Measurements from ENCODE around the gene MYADML2.

The MYADML2 gene

DNA sequence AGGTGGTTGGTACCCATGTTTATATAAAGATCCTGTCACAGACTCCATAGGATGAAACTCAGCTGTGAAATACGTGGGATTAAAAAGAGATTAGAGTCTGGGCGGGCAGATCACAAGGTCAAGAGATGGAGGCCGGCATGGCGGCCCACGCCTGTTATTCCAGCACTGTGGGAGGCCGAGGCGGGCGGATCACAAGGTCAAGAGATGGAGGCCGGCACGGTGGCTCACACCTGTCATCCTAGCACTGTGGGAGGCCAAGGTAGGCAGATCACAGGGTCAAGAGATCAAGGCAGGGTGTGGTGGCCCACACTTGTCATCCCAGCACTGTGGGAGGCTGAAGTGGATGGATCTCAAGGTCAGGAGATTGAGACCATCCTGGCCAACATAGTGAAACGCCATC is 51.6 kb downstream of the MYADML2 start:
- no peak for DNase-seq

DNA sequence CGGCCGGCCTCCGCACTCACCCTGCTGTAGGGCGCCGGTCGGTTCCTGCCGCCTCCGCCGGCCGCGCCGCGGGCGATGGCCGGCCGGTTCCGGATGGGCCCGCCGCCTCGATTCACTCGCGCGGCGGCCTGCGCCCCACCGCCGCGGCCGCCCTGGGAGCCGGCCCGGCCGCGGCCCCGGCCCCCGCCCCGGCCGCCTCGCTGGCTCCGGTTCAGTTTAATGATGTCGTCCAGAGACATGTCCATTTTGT is 55.8 kb downstream of the MYADML2 start:
- DNase-seq: no peak

DNA sequence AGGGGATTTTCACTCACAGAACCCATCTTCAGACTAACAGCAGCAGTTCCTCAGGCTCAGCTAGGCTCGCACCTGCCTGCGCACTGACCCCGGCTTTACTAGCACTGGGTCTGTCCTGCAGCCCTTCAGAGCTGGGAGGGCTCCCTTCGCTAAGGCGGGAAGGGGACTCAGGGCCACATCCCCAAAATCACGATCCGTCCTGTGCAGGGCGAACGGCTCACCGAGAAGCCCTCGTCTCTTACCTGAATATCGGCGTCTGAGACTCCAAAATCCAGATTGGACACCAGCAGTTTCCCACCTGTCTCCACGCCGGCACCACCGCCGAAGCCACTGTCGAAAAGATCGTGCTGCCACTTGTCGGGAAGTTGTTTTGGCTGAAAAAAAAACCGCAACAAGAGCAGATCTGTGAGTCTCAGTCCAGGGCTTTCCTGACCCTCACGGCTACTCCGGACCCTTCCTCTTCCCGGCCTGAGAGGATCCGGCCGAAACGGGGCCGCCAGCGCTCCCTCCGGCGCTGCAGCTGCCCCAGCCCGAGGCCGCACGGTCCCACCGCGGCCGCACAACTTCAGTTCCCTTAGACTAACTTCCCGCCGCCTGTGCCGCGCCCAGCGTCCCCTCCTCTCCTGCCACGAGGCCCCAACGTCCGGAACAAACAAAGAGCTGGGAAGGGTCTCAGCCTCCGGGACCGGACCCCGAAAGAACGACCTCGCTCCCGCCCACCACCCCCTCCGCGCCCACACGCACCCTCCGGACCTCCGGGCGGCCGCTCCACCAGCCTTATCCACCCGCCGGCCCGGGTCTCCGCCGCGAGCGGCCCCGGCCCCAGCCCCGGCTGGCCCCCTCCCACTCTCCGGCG is 56.4 kb downstream of the MYADML2 start:
- no peak for DNase-seq
